Panc1 (cell line): ENCODE data around the gene RASD1. TPM values are rescaled to one million over a fixed set of nuclear protein-coding genes. Genes with fewer than 3 reads are reported as not detected.

Source experiments
- ATAC-seq: fragments of 200-7000 bp; cut with Tn5 transposase; 2 replicates; pipeline ENCODE4 v1.9.1; 2020; ENCODE audit warnings: mild to moderate bottlenecking, moderate library complexity
- BruUV-seq: library from RNA; stranded (reverse); fragments of 400-500 nt; replicated peaks from 2 replicates; lab custom pipeline; 2021; lab: Mats Ljungman, UMichigan
- CTCF ChIA-PET: fragments of 300-600 bp; sonication (Branson Sonifier 250); formaldehyde crosslinking; loops from one replicate; lab custom pipeline; 2022; ENCODE audit warnings: antibody characterized with exemption; lab: Charles Lee
- POLR2A ChIA-PET: fragments of 300-600 bp; sonication (Branson Sonifier 250); formaldehyde crosslinking; loops from one replicate; lab custom pipeline; 2022; ENCODE audit warnings: antibody characterized with exemption; lab: Charles Lee
- DNase-seq: peaks from one replicate; pipeline ENCODE4 v3.0.0-alpha.2; 2010; ENCODE audit warnings: low read depth, low spot score
- H3K27ac ChIP-seq: 2 replicates; pipeline ENCODE4 v1.5.1; 2011; ENCODE audit warnings: mild to moderate bottlenecking, low read length, inconsistent platforms
- H3K27me3 ChIP-seq: fragments of 200-500 bp; sonication (Bioruptor generic); 2 replicates; pipeline ENCODE4 v1.6.0; 2014; ENCODE audit warnings: low read length, inconsistent platforms; ENCODE audit not compliant: control insufficient read depth, insufficient read depth
- H3K36me3 ChIP-seq: fragments of 200-500 bp; sonication (Bioruptor generic); 2 replicates; pipeline ENCODE4 v1.5.1; 2014; ENCODE audit warnings: inconsistent platforms, mild to moderate bottlenecking, low read length, moderate library complexity; ENCODE audit not compliant: control insufficient read depth, insufficient read depth
- H3K4me1 ChIP-seq: 2 replicates; pipeline ENCODE4 v1.5.1; 2011; ENCODE audit warnings: inconsistent platforms, mild to moderate bottlenecking, low read length, moderate library complexity; ENCODE audit not compliant: control insufficient read depth, insufficient read depth
- H3K4me3 ChIP-seq, 2 experiments: 2 replicates each; pipeline ENCODE4 v1.5.1; 2011 to 2012; ENCODE audit warnings: low read depth in 2 of 2, low read length in 2 of 2, mild to moderate bottlenecking in 2 of 2, inconsistent platforms in 1 of 2, moderate library complexity in 1 of 2
- H3K9me3 ChIP-seq: fragments of 200-500 bp; sonication (Bioruptor generic); 2 replicates; pipeline ENCODE4 v1.5.1; 2014; ENCODE audit warnings: low read depth, mild to moderate bottlenecking, inconsistent platforms, low read length, moderate library complexity; ENCODE audit not compliant: control insufficient read depth, insufficient read depth
- CTCF ChIP-seq: fragments of 450-650 bp; IDR thresholded peaks from 2 replicates; pipeline ENCODE4 v1.5.1; 2017; ENCODE audit warnings: mild to moderate bottlenecking
- POLR2AphosphoS5 ChIP-seq: IDR thresholded peaks from 2 replicates; pipeline ENCODE4 v1.6.1; 2012; ENCODE audit warnings: mild to moderate bottlenecking, low read depth, low read length, moderate library complexity
- SIN3A ChIP-seq: IDR thresholded peaks from 2 replicates; pipeline ENCODE4 v1.6.1; 2012; ENCODE audit warnings: low read depth, mild to moderate bottlenecking, low read length, moderate library complexity, borderline replicate concordance; ENCODE audit not compliant: insufficient read depth
- TCF7L2 ChIP-seq: IDR thresholded peaks from 2 replicates; pipeline ENCODE4 v1.6.1; 2011; ENCODE audit warnings: mild to moderate bottlenecking, low read depth, low read length, inconsistent platforms
- in situ Hi-C: cut with HindIII; loops from 2 replicates; pipeline ENCODE4 v1.10.0; 2016; ENCODE audit warnings: low sequenced_read_pairs, low pct_unique_long_range_greater_than_20kb
- intact Hi-C: fragments of 100-400 bp; cut with micrococcal nuclease; formaldehyde crosslinking; loops from one replicate; pipeline ENCODE4 v1.10.0; 2022; ENCODE audit not compliant: unreplicated experiment
- total RNA-seq: library from RNA; stranded (reverse); gene quantifications from one replicate; pipeline ENCODE4 v1.2.1, GENCODE V29; 2021; ENCODE audit not compliant: unreplicated experiment
- TF ChIP-seq, protein P1 (sequence below), 2 experiments: IDR thresholded peaks; 2 replicates each; pipeline ENCODE4 v1.6.1; 2011 to 2012; ENCODE audit warnings: low read depth in 2 of 2, control low read depth in 1 of 2, low read length in 1 of 2, mild to moderate bottlenecking in 1 of 2, moderate library complexity in 1 of 2; ENCODE audit not compliant: insufficient read depth in 1 of 2

The RASD1 gene
- total RNA-seq, 1 experiment from 2014 or later = 1.7 TPM

DNA sequence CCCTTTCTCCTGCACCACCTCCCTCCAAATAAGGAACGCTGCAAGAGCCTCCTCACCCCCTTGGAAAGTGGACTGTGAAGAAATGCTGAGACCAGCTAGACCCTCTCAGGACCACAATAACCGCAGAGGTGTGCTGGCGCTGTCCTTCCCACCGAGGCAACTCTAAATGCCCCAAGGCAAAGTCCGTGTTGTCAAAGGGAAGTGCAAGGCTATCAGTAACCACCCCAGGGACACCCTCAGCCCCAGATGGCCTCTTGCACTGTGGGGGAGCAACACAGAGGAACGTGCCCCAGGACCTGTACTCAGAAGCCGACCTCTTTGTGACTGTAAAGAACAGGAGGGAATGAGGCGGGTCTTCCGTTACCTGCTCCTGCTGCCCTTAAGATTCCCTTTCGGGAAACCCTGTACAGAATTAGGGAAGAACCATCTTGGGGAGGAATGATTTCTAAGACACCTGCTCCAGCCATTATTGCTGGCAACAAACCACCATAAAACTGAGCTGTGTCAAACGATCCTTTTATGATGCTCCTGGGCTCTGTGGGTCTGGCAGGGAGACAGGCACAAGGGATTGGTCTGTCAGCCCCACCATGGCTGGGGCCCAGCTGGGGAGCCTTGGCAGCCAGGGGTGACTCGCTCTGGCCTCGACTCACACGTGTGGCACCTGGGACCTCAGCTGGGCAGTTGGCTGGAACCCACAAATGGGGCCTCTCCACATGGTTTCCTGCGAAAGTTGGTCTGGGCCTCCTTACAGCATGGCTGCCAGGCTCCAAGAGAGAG is 34.0 kb downstream of the RASD1 start:
- in situ Hi-C loops = no loop called here
- no peak overlapping the region for H3K27ac ChIP-seq
- no peak overlapping the region for H3K4me3 ChIP-seq
- H3K36me3 ChIP-seq = no peaks in the 10 kb centered on the region
- H3K4me1 ChIP-seq = no peaks in the 10 kb centered on the region
- no peak for DNase-seq
- BruUV-seq = no TSS peak
- intact Hi-C loops = no loop called here
- H3K27me3 ChIP-seq = peaks cover 2% of the 10 kb centered on the region
- H3K9me3 ChIP-seq = no peaks in the 10 kb centered on the region
- CTCF ChIA-PET = no interaction called here
- POLR2A ChIA-PET = interaction anchor here (0.6 kb wide), 1 partner anchor 51 kb away, joined by 4 read pairs; no protein-coding TSS in a partner anchor
- TF ChIP-seq, protein P1, sequence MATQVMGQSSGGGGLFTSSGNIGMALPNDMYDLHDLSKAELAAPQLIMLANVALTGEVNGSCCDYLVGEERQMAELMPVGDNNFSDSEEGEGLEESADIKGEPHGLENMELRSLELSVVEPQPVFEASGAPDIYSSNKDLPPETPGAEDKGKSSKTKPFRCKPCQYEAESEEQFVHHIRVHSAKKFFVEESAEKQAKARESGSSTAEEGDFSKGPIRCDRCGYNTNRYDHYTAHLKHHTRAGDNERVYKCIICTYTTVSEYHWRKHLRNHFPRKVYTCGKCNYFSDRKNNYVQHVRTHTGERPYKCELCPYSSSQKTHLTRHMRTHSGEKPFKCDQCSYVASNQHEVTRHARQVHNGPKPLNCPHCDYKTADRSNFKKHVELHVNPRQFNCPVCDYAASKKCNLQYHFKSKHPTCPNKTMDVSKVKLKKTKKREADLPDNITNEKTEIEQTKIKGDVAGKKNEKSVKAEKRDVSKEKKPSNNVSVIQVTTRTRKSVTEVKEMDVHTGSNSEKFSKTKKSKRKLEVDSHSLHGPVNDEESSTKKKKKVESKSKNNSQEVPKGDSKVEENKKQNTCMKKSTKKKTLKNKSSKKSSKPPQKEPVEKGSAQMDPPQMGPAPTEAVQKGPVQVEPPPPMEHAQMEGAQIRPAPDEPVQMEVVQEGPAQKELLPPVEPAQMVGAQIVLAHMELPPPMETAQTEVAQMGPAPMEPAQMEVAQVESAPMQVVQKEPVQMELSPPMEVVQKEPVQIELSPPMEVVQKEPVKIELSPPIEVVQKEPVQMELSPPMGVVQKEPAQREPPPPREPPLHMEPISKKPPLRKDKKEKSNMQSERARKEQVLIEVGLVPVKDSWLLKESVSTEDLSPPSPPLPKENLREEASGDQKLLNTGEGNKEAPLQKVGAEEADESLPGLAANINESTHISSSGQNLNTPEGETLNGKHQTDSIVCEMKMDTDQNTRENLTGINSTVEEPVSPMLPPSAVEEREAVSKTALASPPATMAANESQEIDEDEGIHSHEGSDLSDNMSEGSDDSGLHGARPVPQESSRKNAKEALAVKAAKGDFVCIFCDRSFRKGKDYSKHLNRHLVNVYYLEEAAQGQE (IDR thresholded peaks at IDR 0.05; ENCODE audit: insufficient read depth in 1 of 2, low read depth in 2 of 2, low read length in 1 of 2) = no peak
- TF ChIP-seq SIN3A = no peak
- TF ChIP-seq CTCF = no peak
- TF ChIP-seq TCF7L2 = no peak
- TF ChIP-seq POLR2AphosphoS5 = no peak
- no peak for ATAC-seq

DNA sequence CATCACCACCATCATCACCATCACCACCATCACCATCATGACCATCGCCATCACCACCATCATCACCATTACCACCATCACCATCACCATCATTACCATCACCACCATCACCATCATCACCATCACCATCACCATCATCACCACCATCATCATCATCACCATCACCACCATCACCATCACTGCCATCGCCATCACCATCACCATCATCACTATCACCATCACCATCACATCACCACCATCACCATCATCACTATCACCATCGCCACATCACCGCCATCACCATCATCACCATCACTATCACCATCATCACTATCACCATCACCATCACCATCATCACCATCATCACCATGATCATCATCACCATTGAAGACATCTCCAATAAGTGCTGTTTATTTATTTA is 36.2 kb downstream of the RASD1 start:
- no peaks in the 10 kb centered on the region for H3K36me3 ChIP-seq
- POLR2A ChIA-PET = no interaction called here
- DNase-seq (no peak), ATAC-seq (no peak)
- no TSS peak for BruUV-seq
- no peak overlapping the region for H3K27ac ChIP-seq
- intact Hi-C loops (no loop called here), in situ Hi-C loops (no loop called here)
- H3K27me3 ChIP-seq = peaks cover 2% of the 10 kb centered on the region
- CTCF ChIA-PET = no interaction called here
- TF ChIP-seq CTCF = no peak
- no peak for TF ChIP-seq POLR2AphosphoS5
- TF ChIP-seq SIN3A = no peak
- TF ChIP-seq TCF7L2 = no peak
- TF ChIP-seq, protein P1 (IDR thresholded peaks at IDR 0.05; ENCODE audit: insufficient read depth in 1 of 2, low read depth in 2 of 2, low read length in 1 of 2) = no peak
- no peaks in the 10 kb centered on the region for H3K9me3 ChIP-seq
- H3K4me1 ChIP-seq = no peaks in the 10 kb centered on the region
- no peak overlapping the region for H3K4me3 ChIP-seq
